Stimulated activated CD4-positive, alpha-beta T cell treated with anti-CD3 and anti-CD28 coated beads, Interleukin-1b, Interleukin-23, amount 100 ng/mL, for 1 hour (primary cell): ENCODE measurements around the gene CFAP74.

ENCODE experiments used
- DNase-seq, 2 donors: peaks; one replicate each; pipeline ENCODE4 v3.0.0-alpha.2; 2020; ENCODE audit warnings: low read depth in 2 of 2

CFAP74 gene

GRCh38 chr1:2021550-2021949 is 18.0 kb upstream of the CFAP74 start:
- DNase-seq: no peak

- no peak for DNase-seq
These were observed 16.7 kb upstream of the CFAP74 start for GRCh38 chr1:2020310-2020655.

GRCh38 chr1:2019571-2020309 is 16.2 kb upstream of the CFAP74 start:
- DNase-seq: no peak

GRCh38 chr1:2019172-2019543 is 15.6 kb upstream of the CFAP74 start, which contains the start of gene GABRD:
Gene GABRD, plus strand, starts transcription at chr1:2019345. Its CDS starts 79 bp downstream, at chr1:2019424.
- DNase-seq: no peak

- no peak for DNase-seq
These were observed 14.9 kb upstream of the CFAP74 start for GRCh38 chr1:2018217-2019171.

GRCh38 chr1:2016123-2016522 is 12.5 kb upstream of the CFAP74 start:
- DNase-seq: no peak

- no peak for DNase-seq
These were observed 11.5 kb upstream of the CFAP74 start for GRCh38 chr1:2014741-2015735.

- no peak for DNase-seq
These were observed 10.6 kb upstream of the CFAP74 start for GRCh38 chr1:2014181-2014580.

GRCh38 chr1:2009101-2010053 is 5.8 kb upstream of the CFAP74 start:
- no peak for DNase-seq

- no peak for DNase-seq
These were observed 1.3 kb upstream of the CFAP74 start for GRCh38 chr1:2004856-2005255.

GRCh38 chr1:2001773-2002411 is 1.7 kb downstream of the CFAP74 start:
- no peak for DNase-seq

GRCh38 chr1:2000850-2001249 is 2.7 kb downstream of the CFAP74 start:
- DNase-seq: no peak

- DNase-seq: no peak
These were observed 3.2 kb downstream of the CFAP74 start for GRCh38 chr1:2000432-2000831.

GRCh38 chr1:1997576-1997975 is 6.0 kb downstream of the CFAP74 start:
- no peak for DNase-seq

- DNase-seq: no peak
These were observed 7.4 kb downstream of the CFAP74 start for GRCh38 chr1:1996207-1996651.

- DNase-seq: no peak
These were observed 9.1 kb downstream of the CFAP74 start for GRCh38 chr1:1994536-1994935.

- no peak for DNase-seq
These were observed 13.4 kb downstream of the CFAP74 start for GRCh38 chr1:1990222-1990621.

- no peak for DNase-seq
These were observed 13.8 kb downstream of the CFAP74 start for GRCh38 chr1:1989789-1990188.

- no peak for DNase-seq
These were observed 14.5 kb downstream of the CFAP74 start for GRCh38 chr1:1989102-1989542.
